ENCODE measurements around the gene AMPD2.
"Not testable (repeated sequence)": the region's sequence is repeated elsewhere in the genome, so short reads cannot be mapped to it uniquely, and the experiment has no call there.

The AMPD2 gene

GRCh38 chr1:109649491-109649914, 29.9 kb downstream of the AMPD2 start:
- DNase-seq (ENCODE audit: low spot score) (no peak), FAIRE-seq (no peak)

- no peak for FAIRE-seq
- DNase-seq (ENCODE audit: low spot score), result no peak
These were observed 31.0 kb downstream of the AMPD2 start for GRCh38 chr1:109650609-109651008.

- no peak for FAIRE-seq
- DNase-seq (ENCODE audit: low spot score), result no peak
These were observed 32.8 kb downstream of the AMPD2 start for GRCh38 chr1:109652402-109652801.

GRCh38 chr1:109653306-109653705, 33.7 kb downstream of the AMPD2 start:
- no peak for FAIRE-seq

GRCh38 chr1:109654519-109654918, 34.9 kb downstream of the AMPD2 start:
- FAIRE-seq (no peak), DNase-seq (ENCODE audit: low spot score) (no peak)

More at GRCh38 chr1:109653306-109653705, 33.7 kb downstream of the AMPD2 start:
- DNase-seq (ENCODE audit: low spot score), result no peak

GRCh38 chr1:109655615-109656519, 36.2 kb downstream of the AMPD2 start, which contains the start of gene GSTM4:
GSTM4 (plus strand) TSS chr1:109656099; CDS start chr1:109656390, 291 bp downstream.
- DNase-seq (ENCODE audit: low spot score), result peak; percentile 93
- peak; percentile 44 for FAIRE-seq

- FAIRE-seq, result no peak
- no peak for DNase-seq (ENCODE audit: low spot score)
These were observed 37.8 kb downstream of the AMPD2 start for GRCh38 chr1:109657395-109657794.

- DNase-seq (ENCODE audit: low spot score) (no peak), FAIRE-seq (no peak)
These were observed 38.3 kb downstream of the AMPD2 start for GRCh38 chr1:109657970-109658369.

GRCh38 chr1:109658533-109659042, 39.0 kb downstream of the AMPD2 start:
- DNase-seq (ENCODE audit: low spot score) (no peak), FAIRE-seq (no peak)

GRCh38 chr1:109659145-109659544, 39.5 kb downstream of the AMPD2 start:
- DNase-seq (ENCODE audit: low spot score), result peak; percentile 29
- no peak for FAIRE-seq

- no peak for FAIRE-seq
- no peak for DNase-seq (ENCODE audit: low spot score)
These were observed 40.5 kb downstream of the AMPD2 start for GRCh38 chr1:109659997-109660690.

GRCh38 chr1:109660691-109661026, 41.0 kb downstream of the AMPD2 start:
- FAIRE-seq; DNase-seq (ENCODE audit: low spot score): not testable (repeated sequence)

- FAIRE-seq (no peak), DNase-seq (ENCODE audit: low spot score) (no peak)
These were observed 41.8 kb downstream of the AMPD2 start for GRCh38 chr1:109661391-109661790.

- FAIRE-seq, result no peak
- DNase-seq (ENCODE audit: low spot score), result no peak
These were observed 45.0 kb downstream of the AMPD2 start for GRCh38 chr1:109664671-109665070.

GRCh38 chr1:109667452-109668122, 48.0 kb downstream of the AMPD2 start, which contains the start of gene GSTM2:
GSTM2 (plus strand) TSS chr1:109668057; CDS start chr1:109668116, 59 bp downstream.
- FAIRE-seq, result no peak
- no peak for DNase-seq (ENCODE audit: low spot score)

GRCh38 chr1:109668123-109668775, 48.6 kb downstream of the AMPD2 start:
- FAIRE-seq (no peak), DNase-seq (ENCODE audit: low spot score) (no peak)

GRCh38 chr1:109669246-109669948, 49.8 kb downstream of the AMPD2 start:
- FAIRE-seq (no peak), DNase-seq (ENCODE audit: low spot score) (no peak)

- DNase-seq (ENCODE audit: low spot score); FAIRE-seq: not testable (repeated sequence)
These were observed 50.3 kb downstream of the AMPD2 start for GRCh38 chr1:109669949-109670302.

- FAIRE-seq, result no peak
- no peak for DNase-seq (ENCODE audit: low spot score)
These were observed 51.4 kb downstream of the AMPD2 start for GRCh38 chr1:109671067-109671466.

GRCh38 chr1:109673861-109674260, 54.2 kb downstream of the AMPD2 start:
- not testable (repeated sequence) for DNase-seq (ENCODE audit: low spot score); FAIRE-seq
